ENCODE data around the gene UNC5A. TPM values are rescaled to one million over a fixed set of nuclear protein-coding genes. Genes with fewer than 3 reads are reported as not detected.
A peak's percentile ranks its signal among the peaks of the same experiment; 100 is the strongest.

Gene UNC5A
- total and polyA plus RNA-seq, 5 experiments from 2014 or later, result not detected

GRCh38 chr5:176887252-176887849 lies 77.0 kb downstream of the UNC5A start:
- no peak overlapping the region for H3K27ac Mint-ChIP-seq
- no peaks in the 10 kb centered on the region for H3K36me3 Mint-ChIP-seq
- no peak for DNase-seq
- peaks cover 0 to 2% (median under 1%) of the 10 kb centered on the region in 4 donors for H3K4me1 Mint-ChIP-seq
- ATAC-seq, result no peak
- POLR2A ChIA-PET, result no interaction called here
- peaks cover 0 to 2% (median 0%) of the 10 kb centered on the region in 9 donors for H3K9me3 Mint-ChIP-seq
- H3K27me3 Mint-ChIP-seq, result peaks cover 2 to 22% (median 14%) of the 10 kb centered on the region in 5 donors
- no peak overlapping the region for H3K4me3 Mint-ChIP-seq

DNA sequence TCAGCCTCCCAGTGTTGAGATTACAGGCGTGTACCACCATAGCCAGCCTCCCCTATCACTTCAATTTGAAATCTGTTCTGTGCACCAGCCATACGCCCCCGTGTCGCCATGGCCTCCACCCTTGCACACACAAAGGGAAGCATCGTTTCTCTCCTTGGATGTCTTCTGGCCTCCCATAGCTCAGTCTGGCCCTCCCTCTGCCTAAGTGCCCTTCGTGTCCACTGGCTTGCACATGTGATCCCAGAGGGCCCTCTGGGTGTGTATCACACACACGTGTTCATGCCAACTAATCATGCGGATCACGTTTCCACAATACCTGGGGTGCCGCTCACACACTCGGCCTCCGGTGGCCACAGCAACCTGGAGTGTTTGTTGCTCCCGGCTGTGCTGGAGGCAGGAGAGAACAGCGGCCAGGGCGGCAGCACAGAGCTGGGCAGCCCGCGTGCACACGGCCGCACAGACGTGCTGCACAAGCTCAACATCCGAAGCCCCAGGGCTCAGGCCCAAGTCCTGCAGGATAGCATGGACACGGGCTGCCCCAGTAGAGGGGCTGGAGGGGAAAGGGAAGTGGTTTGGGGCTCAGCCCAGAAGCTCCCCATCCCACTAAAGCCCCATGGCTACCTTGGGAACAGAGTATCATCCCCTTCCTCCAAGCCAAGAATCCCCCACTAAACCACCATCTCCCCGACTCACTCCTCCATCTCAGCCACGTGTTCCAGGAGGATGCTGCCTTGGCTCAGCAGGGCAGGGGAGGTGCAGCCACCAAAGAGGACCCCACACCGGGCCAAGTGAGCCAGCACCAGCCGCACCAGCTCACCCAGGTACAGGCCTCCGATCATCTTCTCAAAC lies 77.9 kb downstream of the UNC5A start:
- POLR2A ChIA-PET, result no interaction called here
- Mint-ChIP-seq H3K27ac (no peak overlapping the region), H3K36me3 (no peaks in the 10 kb centered on the region), H3K27me3 (peaks cover 2 to 22% (median 14%) of the 10 kb centered on the region in 5 donors), H3K4me3 (no peak overlapping the region), H3K4me1 (peaks cover 0 to 2% (median under 1%) of the 10 kb centered on the region in 4 donors), H3K9me3 (peaks cover 0 to 2% (median 0%) of the 10 kb centered on the region in 9 donors)
- DNase-seq (no peak), ATAC-seq (no peak)

- DNase-seq (no peak), ATAC-seq (no peak)
- no peak overlapping the region for H3K4me3 Mint-ChIP-seq
- H3K36me3 Mint-ChIP-seq, result no peaks in the 10 kb centered on the region
- H3K27ac Mint-ChIP-seq, result no peak overlapping the region
- H3K9me3 Mint-ChIP-seq, result peaks cover 0 to 2% (median 0%) of the 10 kb centered on the region in 9 donors
- peaks cover 3 to 25% (median 14%) of the 10 kb centered on the region in 5 donors for H3K27me3 Mint-ChIP-seq
- H3K4me1 Mint-ChIP-seq, result peaks cover 0 to 2% (median under 1%) of the 10 kb centered on the region in 4 donors
- POLR2A ChIA-PET, result no interaction called here
These were observed 78.5 kb downstream of the UNC5A start for GRCh38 chr5:176888865-176889165.

DNA sequence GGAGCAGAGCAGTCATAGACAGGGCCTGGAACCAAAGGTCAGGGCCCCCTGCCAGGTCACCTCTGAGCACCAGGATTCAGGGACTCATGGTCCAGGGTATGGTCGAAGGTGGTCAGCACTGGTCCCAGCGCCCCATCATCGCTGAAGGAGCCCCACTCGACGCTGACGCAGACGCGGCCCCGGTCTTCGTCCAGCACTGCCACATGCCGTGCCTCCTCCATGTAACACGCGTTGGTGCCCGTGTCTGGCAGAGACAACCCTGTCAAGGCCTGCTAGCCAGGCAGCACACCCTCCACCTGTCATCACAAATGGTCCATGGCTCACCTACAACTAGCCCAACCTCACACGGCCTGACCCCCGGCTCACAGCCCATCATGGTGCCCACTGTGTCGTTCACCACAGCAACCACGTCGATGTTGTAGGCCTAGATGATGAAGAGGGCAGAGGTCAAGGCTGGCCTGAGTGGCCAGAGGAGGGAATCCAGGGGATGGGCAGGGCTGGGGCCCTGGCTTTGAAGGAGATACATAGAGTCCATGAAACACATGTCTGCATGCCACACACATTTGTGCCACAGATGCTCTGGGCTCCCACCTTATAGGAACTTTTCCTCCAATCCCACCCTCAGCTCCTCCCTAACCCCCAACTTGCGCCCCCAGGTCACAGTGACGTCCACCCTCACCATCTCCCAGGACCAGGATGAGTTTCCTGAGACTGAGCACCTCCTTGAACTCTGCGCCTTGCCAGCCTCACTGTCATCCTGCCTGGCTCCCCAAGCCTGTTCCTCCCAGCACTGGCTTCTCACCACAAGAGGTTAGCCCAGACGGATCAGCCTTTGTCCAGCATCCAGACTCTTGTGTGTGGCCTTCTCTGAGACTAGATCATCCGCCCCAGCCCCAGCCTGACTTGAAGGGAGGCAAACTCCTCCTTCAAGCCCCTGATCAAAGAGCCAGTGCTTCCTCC lies 79.2 kb downstream of the UNC5A start:
- peaks cover 0 to 1% (median 0%) of the 10 kb centered on the region in 4 donors for H3K4me1 Mint-ChIP-seq
- DNase-seq (no peak), ATAC-seq (no peak)
- no peak overlapping the region for H3K4me3 Mint-ChIP-seq
- H3K27ac Mint-ChIP-seq, result no peak overlapping the region
- POLR2A ChIA-PET, result no interaction called here
- no peaks in the 10 kb centered on the region for H3K36me3 Mint-ChIP-seq
- peaks cover 3 to 31% (median 14%) of the 10 kb centered on the region in 5 donors for H3K27me3 Mint-ChIP-seq
- H3K9me3 Mint-ChIP-seq, result peaks cover 0 to 2% (median 0%) of the 10 kb centered on the region in 9 donors

- Mint-ChIP-seq H3K27me3 (peaks cover 3 to 31% (median 14%) of the 10 kb centered on the region in 5 donors), H3K4me1 (peaks cover 0 to 4% (median 2%) of the 10 kb centered on the region in 4 donors), H3K27ac (peak overlapping the region in 2 of 10 donors; percentile 7 to 69), H3K36me3 (no peaks in the 10 kb centered on the region), H3K4me3 (no peak overlapping the region), H3K9me3 (peaks cover 0 to 2% (median 0%) of the 10 kb centered on the region in 9 donors)
- ATAC-seq (no peak), DNase-seq (no peak)
- POLR2A ChIA-PET, result no interaction called here
These were observed 80.3 kb downstream of the UNC5A start for GRCh38 chr5:176890455-176891330.

DNA sequence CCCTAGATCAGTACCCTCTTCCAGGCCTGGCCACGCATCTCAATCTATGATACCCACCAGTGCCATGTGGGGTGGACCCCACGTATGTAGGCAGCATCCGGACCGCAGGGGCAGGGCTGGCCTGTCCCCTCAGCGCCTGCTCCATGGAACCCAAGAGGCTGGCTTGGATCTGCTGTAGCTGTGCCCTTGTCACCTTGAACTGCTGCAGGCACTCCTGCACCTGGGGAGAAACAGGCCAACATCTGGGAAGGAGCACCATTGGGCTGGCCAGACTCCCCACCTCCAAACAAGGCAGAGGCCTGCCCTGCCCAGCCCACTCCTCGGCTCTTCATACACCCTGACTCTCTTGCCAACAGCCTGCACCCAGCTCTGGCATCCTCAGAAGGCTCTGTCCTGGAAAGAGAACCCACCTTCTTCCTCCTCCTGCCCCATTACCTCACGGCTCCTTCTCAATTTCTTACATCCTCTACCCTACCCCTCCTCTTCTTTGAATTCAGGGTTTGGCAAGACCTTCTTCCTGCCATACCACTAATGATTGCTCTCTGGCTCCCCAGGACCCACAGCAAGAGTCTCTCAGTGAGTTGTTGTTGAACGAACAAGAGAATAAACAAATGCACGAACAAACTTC lies 81.1 kb downstream of the UNC5A start:
- H3K4me1 Mint-ChIP-seq, result peaks cover 0 to 5% (median under 1%) of the 10 kb centered on the region in 4 donors
- no peak for ATAC-seq
- POLR2A ChIA-PET, result no interaction called here
- DNase-seq, result no peak
- peaks cover 0 to 2% (median 0%) of the 10 kb centered on the region in 9 donors for H3K9me3 Mint-ChIP-seq
- H3K27me3 Mint-ChIP-seq, result peaks cover 4 to 31% (median 14%) of the 10 kb centered on the region in 5 donors
- H3K36me3 Mint-ChIP-seq, result no peaks in the 10 kb centered on the region
- H3K4me3 Mint-ChIP-seq, result no peak overlapping the region
- H3K27ac Mint-ChIP-seq, result no peak overlapping the region

DNA sequence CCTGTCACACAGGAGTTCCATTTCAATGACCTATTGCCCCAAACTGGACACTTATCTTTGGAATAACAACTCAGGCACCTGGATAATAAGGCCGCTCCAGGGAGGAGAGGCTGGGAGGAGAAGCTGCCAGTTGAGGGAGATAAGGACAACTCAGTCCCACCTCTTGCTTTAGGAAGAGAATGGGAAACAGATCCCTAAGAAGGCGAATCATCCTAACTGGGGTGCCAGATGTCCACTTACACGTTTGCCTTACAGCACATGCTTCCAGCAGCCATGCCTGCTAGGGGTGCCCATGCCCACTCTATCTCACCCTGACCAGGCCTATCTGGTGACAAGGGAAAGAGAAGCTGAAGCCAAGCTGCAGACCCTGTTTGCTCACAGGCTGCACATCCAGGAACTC lies 82.3 kb downstream of the UNC5A start:
- Mint-ChIP-seq H3K36me3 (no peaks in the 10 kb centered on the region), H3K27me3 (peaks cover 7 to 35% (median 20%) of the 10 kb centered on the region in 5 donors), H3K4me3 (no peak overlapping the region), H3K27ac (peak overlapping the region in 1 of 10 donors; percentile 74), H3K9me3 (peaks cover 0 to 2% (median 0%) of the 10 kb centered on the region in 9 donors), H3K4me1 (peaks cover 0 to 5% (median 2%) of the 10 kb centered on the region in 4 donors)
- no peak for DNase-seq
- POLR2A ChIA-PET, result no interaction called here
- ATAC-seq, result no peak

DNA sequence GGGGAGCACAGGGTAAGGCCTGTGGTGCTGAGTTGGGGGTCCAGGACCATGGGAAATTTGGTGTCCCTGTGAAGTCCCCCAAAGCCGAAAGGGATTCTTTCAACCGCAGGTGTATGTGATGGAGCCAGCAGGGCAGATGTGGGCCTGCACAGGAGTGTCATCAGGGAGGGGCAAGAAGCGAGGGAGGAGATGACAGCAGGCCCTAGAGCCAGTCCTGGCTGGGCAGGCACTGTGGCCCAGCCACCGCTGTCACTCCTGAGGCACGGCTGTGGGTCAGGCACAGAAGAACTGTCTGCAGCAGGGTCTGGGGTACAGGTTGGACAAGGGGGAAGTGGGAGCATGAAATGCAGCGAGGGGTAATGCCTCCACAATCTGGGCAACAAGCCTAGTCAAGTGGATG lies 83.9 kb downstream of the UNC5A start:
- no peak overlapping the region for H3K27ac Mint-ChIP-seq
- DNase-seq, result no peak
- H3K4me3 Mint-ChIP-seq, result no peak overlapping the region
- H3K4me1 Mint-ChIP-seq, result peaks cover 6 to 11% (median 8%) of the 10 kb centered on the region in 4 donors
- no peaks in the 10 kb centered on the region for H3K36me3 Mint-ChIP-seq
- POLR2A ChIA-PET, result no interaction called here
- ATAC-seq, result no peak
- H3K9me3 Mint-ChIP-seq, result peaks cover 0 to 2% (median 0%) of the 10 kb centered on the region in 9 donors
- peaks cover 7 to 38% (median 26%) of the 10 kb centered on the region in 5 donors for H3K27me3 Mint-ChIP-seq

GRCh38 chr5:176895831-176896230 lies 85.5 kb downstream of the UNC5A start:
- Mint-ChIP-seq H3K9me3 (no peaks in the 10 kb centered on the region), H3K36me3 (no peaks in the 10 kb centered on the region), H3K27me3 (peaks cover 7 to 28% (median 20%) of the 10 kb centered on the region in 5 donors), H3K4me1 (peaks cover 10 to 18% (median 15%) of the 10 kb centered on the region in 4 donors), H3K27ac (no peak overlapping the region), H3K4me3 (peak overlapping the region in 1 of 10 donors; percentile 58)
- DNase-seq (no peak), ATAC-seq (no peak)
- POLR2A ChIA-PET, result no interaction called here

GRCh38 chr5:176897263-176897662 lies 86.9 kb downstream of the UNC5A start:
- Mint-ChIP-seq H3K4me1 (peaks cover 13 to 25% (median 16%) of the 10 kb centered on the region in 4 donors), H3K9me3 (no peaks in the 10 kb centered on the region), H3K36me3 (peaks cover 0 to 3% (median 0%) of the 10 kb centered on the region in 3 donors), H3K27me3 (peaks cover 0 to 16% (median 13%) of the 10 kb centered on the region in 5 donors), H3K27ac (no peak overlapping the region), H3K4me3 (peak overlapping the region in 1 of 10 donors; percentile 36)
- POLR2A ChIA-PET, result no interaction called here
- ATAC-seq (no peak), DNase-seq (no peak)

DNA sequence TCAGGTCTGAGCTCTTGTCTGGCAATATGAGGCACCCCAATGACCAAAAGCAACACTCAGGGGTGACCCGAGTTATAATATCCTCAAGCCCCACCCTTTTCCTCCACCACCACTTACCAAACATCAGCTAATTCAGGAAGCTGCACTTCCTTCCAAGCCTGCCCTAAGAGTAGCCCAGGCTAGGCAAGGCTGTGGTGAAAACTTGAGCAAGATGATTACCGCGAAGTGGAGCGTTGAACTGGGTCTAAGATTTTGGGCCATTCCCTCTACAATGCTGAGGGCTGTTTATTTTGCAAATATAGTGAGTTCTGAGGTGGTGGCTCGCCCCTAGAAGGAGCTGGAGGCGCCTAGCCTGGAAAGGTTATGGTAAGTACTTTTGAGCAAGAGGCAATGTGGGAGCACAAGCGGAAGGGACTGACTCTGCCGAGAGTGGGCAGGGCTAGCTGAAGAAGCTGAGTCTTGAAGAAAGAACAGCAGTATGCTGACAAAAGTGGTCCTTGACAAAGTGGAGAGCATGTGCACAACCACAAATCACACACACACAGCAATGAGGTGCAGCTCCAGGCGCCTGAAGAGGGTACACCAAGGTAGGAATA lies 89.0 kb downstream of the UNC5A start, which contains the start of gene HK3:
TSS of gene HK3 (minus strand) at position 51 of the 596 bp plus-strand sequence. CDS start 3,187 bp downstream, outside the sequence.
- peak within 1 kb of the TSS in 1 of 10 donors; percentile 36 for H3K4me3 Mint-ChIP-seq
- H3K27ac Mint-ChIP-seq, result peak within 1 kb of the TSS in 8 of 10 donors; percentile 4 to 73 (median 46)
- POLR2A ChIA-PET, result interaction anchor here (0.5 to 0.6 kb wide), 2 partner anchors 107 to 342 kb away, joined by 3 read pairs; no protein-coding TSS in a partner anchor
- ATAC-seq (no peak), DNase-seq (no peak)
- no peaks in the 10 kb centered on the region for H3K9me3 Mint-ChIP-seq
- H3K27me3 Mint-ChIP-seq, result peaks cover 0 to 13% (median 6%) of the 10 kb centered on the region in 5 donors
- peaks cover 13 to 31% (median 16%) of the 10 kb centered on the region in 4 donors for H3K4me1 Mint-ChIP-seq
- peaks cover 0 to 17% (median 5%) of the 10 kb centered on the region in 3 donors for H3K36me3 Mint-ChIP-seq

Data from naive thymus-derived CD8-positive, alpha-beta T cell (primary cell).